ENCODE results near the gene FRRS1L.
A peak's percentile ranks its signal among the peaks of the same experiment; 100 is the strongest.

The FRRS1L gene

GRCh38 chr9:109186857-109187520 is 19.9 kb upstream of the FRRS1L start:
- ATAC-seq = no peak

GRCh38 chr9:109182940-109183798 is 16.1 kb upstream of the FRRS1L start:
- TF ChIP-seq ESRRG (CRISPR knock-in tag; IDR thresholded peaks at IDR 0.05) = no peak
- TF ChIP-seq GLIS3 (CRISPR knock-in tag; IDR thresholded peaks at IDR 0.05) = no peak
- no peak for TF ChIP-seq ZNF8 (CRISPR knock-in tag; IDR thresholded peaks at IDR 0.05)
- no peak for TF ChIP-seq TSHZ2 (CRISPR knock-in tag; IDR thresholded peaks at IDR 0.05)
- no peak for TF ChIP-seq ZNF70 (CRISPR knock-in tag; IDR thresholded peaks at IDR 0.05)
- TF ChIP-seq PPARA (CRISPR knock-in tag; IDR thresholded peaks at IDR 0.05; ENCODE audit: borderline replicate concordance) = no peak
- TF ChIP-seq TOX (CRISPR knock-in tag; IDR thresholded peaks at IDR 0.05; ENCODE audit: borderline replicate concordance) = no peak
- no peak for TF ChIP-seq ZNF565 (CRISPR knock-in tag; conservative IDR thresholded peaks at IDR 0.05; ENCODE audit: low read depth)
- TF ChIP-seq PATZ1 (CRISPR knock-in tag; IDR thresholded peaks at IDR 0.05; ENCODE audit: borderline replicate concordance) = no peak
- TF ChIP-seq POU6F1 (CRISPR knock-in tag; IDR thresholded peaks at IDR 0.05; ENCODE audit: borderline replicate concordance, low read depth) = no peak
- no peak for TF ChIP-seq ZFP3 (CRISPR knock-in tag; IDR thresholded peaks at IDR 0.05)
- no peak for TF ChIP-seq CSDC2 (CRISPR knock-in tag; IDR thresholded peaks at IDR 0.05)
- peak; percentile 80 for ATAC-seq

More at GRCh38 chr9:109186857-109187520, 19.9 kb upstream of the FRRS1L start:
- no peak for TF ChIP-seq ZNF70 (CRISPR knock-in tag; IDR thresholded peaks at IDR 0.05)
- no peak for TF ChIP-seq POU6F1 (CRISPR knock-in tag; IDR thresholded peaks at IDR 0.05; ENCODE audit: borderline replicate concordance, low read depth)
- no peak for TF ChIP-seq CSDC2 (CRISPR knock-in tag; IDR thresholded peaks at IDR 0.05)
- no peak for TF ChIP-seq ZFP3 (CRISPR knock-in tag; IDR thresholded peaks at IDR 0.05)
- no peak for TF ChIP-seq OSR1 (CRISPR knock-in tag; IDR thresholded peaks at IDR 0.05)
- TF ChIP-seq ISL1 (CRISPR knock-in tag; IDR thresholded peaks at IDR 0.05) = no peak
- TF ChIP-seq TSHZ2 (CRISPR knock-in tag; IDR thresholded peaks at IDR 0.05) = no peak
- TF ChIP-seq ZC3H10 (CRISPR knock-in tag; IDR thresholded peaks at IDR 0.05) = no peak
- TF ChIP-seq PPARA (CRISPR knock-in tag; IDR thresholded peaks at IDR 0.05; ENCODE audit: borderline replicate concordance) = no peak
- TF ChIP-seq PATZ1 (CRISPR knock-in tag; IDR thresholded peaks at IDR 0.05; ENCODE audit: borderline replicate concordance) = no peak

All from SK-N-SH treated with all-trans-retinoic acid at 6 μM for 48 hours (cell line).